ENCODE data around the gene SARDH. TPM values are rescaled to one million over a fixed set of nuclear protein-coding genes. Genes with fewer than 3 reads are reported as not detected.

SARDH gene
- total and polyA plus RNA-seq, 8 donors = 8.9 to 43.3 (median 20.5) TPM

DNA sequence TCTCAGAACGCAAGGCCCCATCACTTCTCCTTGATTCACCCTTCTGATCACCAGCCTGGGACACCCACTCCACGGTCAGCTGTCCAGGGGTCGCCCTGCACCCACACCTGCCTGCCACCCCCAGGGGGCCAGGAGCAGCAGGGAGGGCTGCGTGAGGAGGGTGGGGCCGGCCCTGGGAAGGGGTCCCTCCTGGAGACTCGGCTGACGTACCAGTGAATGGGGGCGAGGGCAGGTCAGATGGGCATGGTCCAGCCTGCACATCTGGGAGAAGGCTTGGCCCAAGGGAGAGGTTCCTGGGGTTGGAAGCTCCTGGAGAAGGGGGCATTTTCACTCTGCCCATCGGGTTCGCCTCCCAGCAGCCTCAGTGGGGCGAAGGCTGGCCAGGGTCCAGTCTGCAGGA, 21.8 kb upstream of the SARDH start:
- DNase-seq = peak in 3 of 6 donors; percentile 13 to 38 (median 21)
- no peaks in the 10 kb centered on the region for H3K4me1 ChIP-seq
- TF ChIP-seq, protein P1, sequence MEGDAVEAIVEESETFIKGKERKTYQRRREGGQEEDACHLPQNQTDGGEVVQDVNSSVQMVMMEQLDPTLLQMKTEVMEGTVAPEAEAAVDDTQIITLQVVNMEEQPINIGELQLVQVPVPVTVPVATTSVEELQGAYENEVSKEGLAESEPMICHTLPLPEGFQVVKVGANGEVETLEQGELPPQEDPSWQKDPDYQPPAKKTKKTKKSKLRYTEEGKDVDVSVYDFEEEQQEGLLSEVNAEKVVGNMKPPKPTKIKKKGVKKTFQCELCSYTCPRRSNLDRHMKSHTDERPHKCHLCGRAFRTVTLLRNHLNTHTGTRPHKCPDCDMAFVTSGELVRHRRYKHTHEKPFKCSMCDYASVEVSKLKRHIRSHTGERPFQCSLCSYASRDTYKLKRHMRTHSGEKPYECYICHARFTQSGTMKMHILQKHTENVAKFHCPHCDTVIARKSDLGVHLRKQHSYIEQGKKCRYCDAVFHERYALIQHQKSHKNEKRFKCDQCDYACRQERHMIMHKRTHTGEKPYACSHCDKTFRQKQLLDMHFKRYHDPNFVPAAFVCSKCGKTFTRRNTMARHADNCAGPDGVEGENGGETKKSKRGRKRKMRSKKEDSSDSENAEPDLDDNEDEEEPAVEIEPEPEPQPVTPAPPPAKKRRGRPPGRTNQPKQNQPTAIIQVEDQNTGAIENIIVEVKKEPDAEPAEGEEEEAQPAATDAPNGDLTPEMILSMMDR (IDR thresholded peaks at IDR 0.05) = no peak
- H3K27ac ChIP-seq = no peak overlapping the region
- H3K27me3 ChIP-seq = no peaks in the 10 kb centered on the region
- ATAC-seq = peak in 2 of 4 donors; percentile 8 to 12
- no peaks in the 10 kb centered on the region for H3K9me3 ChIP-seq
- intact Hi-C loops (cut with DNase I) = no loop called here
- H3K36me3 ChIP-seq = peaks cover 0 to 6% (median 0%) of the 10 kb centered on the region in 3 donors
- no peak overlapping the region for H3K4me3 ChIP-seq
- WGBS, 2 donors = 96 to 97% methylated on average over 3 to 11 of the region's 11 CpGs
- FAIRE-seq = no peak

DNA sequence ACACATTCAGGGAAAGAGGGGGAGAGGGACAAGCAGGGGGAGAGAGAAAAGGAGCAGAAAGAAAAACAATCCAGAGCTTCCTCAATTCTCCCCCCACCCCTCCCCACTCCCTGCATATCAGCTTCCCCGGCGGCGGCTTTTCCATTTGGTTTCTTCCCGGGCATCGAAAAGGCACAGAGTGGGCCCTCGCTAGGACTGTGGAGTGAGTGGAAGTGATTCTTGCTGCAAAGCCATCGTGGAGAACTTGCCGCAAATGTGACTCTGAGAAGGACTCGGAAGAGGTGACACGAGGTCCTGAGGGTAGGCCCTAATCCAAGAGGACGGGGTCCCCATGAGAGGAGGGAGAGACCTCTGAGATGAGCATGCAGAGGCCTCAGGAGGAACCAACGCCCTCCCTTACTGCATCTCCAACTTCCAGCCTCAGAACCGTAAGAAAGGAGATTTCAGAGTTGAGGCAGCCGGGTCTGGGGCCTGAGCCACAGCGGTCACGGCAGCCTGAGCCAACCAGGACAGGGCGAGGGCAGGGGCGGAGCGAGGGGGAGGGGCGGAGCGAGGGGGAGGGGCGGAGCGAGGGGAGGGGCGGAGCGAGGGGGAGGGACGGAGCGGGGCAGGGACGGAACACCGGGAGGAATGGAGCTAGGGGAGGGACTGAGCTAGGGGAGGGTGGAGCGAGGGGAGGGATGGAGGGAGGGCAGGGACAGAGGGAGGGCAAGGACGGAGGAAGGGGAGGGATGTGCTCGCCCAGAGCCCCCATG, 21.2 kb upstream of the SARDH start:
- intact Hi-C loops (cut with DNase I) = no loop called here
- Histone ChIP-seq H3K4me3 (no peak overlapping the region), H3K27me3 (no peaks in the 10 kb centered on the region), H3K9me3 (no peaks in the 10 kb centered on the region), H3K4me1 (no peaks in the 10 kb centered on the region), H3K36me3 (peaks cover 0 to 6% (median 0%) of the 10 kb centered on the region in 3 donors), H3K27ac (no peak overlapping the region)
- FAIRE-seq (no peak), DNase-seq (peak in 4 of 6 donors; percentile 10 to 63 (median 57)), ATAC-seq (peak; percentile 44 to 72 (median 58))
- TF ChIP-seq, protein P1 (IDR thresholded peaks at IDR 0.05) = no peak
- WGBS, 2 donors = 64 to 74% methylated on average over 25 to 32 of the region's 32 CpGs

DNA sequence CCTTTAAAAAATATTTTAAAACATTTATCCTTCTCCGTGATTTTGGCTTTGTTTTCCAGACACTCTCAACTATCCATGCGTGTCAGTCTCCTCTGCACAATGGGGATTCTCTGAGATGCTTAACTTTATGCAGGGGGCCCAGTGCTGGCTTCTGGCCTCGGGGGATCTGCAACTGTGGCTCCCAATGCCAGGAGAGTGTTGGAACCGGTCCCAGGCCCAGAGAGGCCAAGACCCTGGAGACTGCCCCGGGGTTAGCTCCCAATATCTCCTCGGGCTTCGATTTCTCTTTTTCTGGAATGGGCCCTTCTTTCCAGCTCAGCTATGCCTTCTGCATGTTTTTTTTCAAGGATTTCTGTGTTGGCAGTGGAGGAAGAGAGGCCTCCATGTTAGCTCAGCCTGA, 20.1 kb upstream of the SARDH start:
- ATAC-seq (no peak), DNase-seq (peak in 3 of 6 donors; percentile 9 to 50 (median 39)), FAIRE-seq (no peak)
- Histone ChIP-seq H3K4me1 (no peaks in the 10 kb centered on the region), H3K36me3 (peaks cover 0 to under 1% (median 0%) of the 10 kb centered on the region in 3 donors), H3K27me3 (no peaks in the 10 kb centered on the region), H3K4me3 (no peak overlapping the region), H3K9me3 (no peaks in the 10 kb centered on the region), H3K27ac (no peak overlapping the region)
- 58 to 72% methylated on average over 7 of the region's 7 CpGs for WGBS, 2 donors
- intact Hi-C loops (cut with DNase I) = no loop called here
- TF ChIP-seq, protein P1 (IDR thresholded peaks at IDR 0.05) = no peak

- TF ChIP-seq, protein P1 (IDR thresholded peaks at IDR 0.05) = no peak
- Histone ChIP-seq H3K36me3 (no peaks in the 10 kb centered on the region), H3K9me3 (no peaks in the 10 kb centered on the region), H3K27me3 (no peaks in the 10 kb centered on the region), H3K27ac (no peak overlapping the region), H3K4me1 (no peaks in the 10 kb centered on the region), H3K4me3 (no peak overlapping the region)
- ATAC-seq = no peak
- FAIRE-seq = no peak
- intact Hi-C loops (cut with DNase I) = no loop called here
- 77 to 80% methylated on average over 9 of the region's 9 CpGs for WGBS, 2 donors
- DNase-seq = peak in 2 of 6 donors; percentile 7 to 14
These were observed 16.6 kb upstream of the SARDH start for GRCh38 chr9:133754688-133755227.

DNA sequence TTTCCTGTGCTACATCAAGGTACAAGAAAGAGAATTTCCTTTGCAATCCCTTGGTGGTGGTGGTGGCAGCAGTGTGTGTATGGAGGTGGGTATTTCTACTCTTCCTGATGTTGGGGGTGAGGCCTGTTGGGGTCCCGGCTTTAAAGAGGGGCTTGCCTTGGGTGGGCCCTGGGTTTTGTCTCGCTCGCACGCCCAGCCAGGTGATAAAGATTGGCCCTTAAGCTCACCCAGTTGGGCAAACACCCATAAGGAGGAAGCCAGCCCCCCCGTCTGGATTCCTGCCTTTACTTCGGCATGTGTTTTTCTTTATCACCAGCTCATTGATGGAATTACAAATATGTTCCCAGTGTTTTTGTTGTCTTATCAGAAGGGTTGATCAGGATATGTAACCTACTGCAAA, 16.0 kb upstream of the SARDH start:
- TF ChIP-seq, protein P1 (IDR thresholded peaks at IDR 0.05) = no peak
- intact Hi-C loops (cut with DNase I) = no loop called here
- 81 to 84% methylated on average over 6 of the region's 6 CpGs for WGBS, 2 donors
- Histone ChIP-seq H3K4me3 (no peak overlapping the region), H3K4me1 (no peaks in the 10 kb centered on the region), H3K27ac (no peak overlapping the region), H3K36me3 (no peaks in the 10 kb centered on the region), H3K27me3 (no peaks in the 10 kb centered on the region), H3K9me3 (no peaks in the 10 kb centered on the region)
- no peak for FAIRE-seq
- peak in 3 of 6 donors; percentile 9 to 17 (median 15) for DNase-seq
- ATAC-seq = no peak

Data from pancreas (tissue), 10 donors.